Spleen (tissue), 7 donors: ENCODE measurements around the gene UFSP1.

Experiments used
- CTCF ChIP-seq, 11 experiments: fragments of 200-600 bp in 7 of 11; fragments of 450-650 bp in 4 of 11; sonication (generic) in 4 of 11; IDR thresholded peaks in 8 of 11; conservative IDR thresholded peaks in 3 of 11; 1 replicate in 7 of 11; 2 replicates in 4 of 11; pipeline versions ENCODE4 v1.4.0 to v1.8.0; 2016 to 2021; ENCODE audit warnings: antibody characterized with exemption in 11 of 11, inconsistent platforms in 4 of 11, mild to moderate bottlenecking in 1 of 11
- POLR2A ChIP-seq, 3 donors: fragments of 450-650 bp; IDR thresholded peaks; one replicate each; pipeline ENCODE4 v1.5.1; 2017; ENCODE audit warnings: antibody characterized with exemption in 3 of 3, mild to moderate bottlenecking in 1 of 3
- donor health status: DM: no; HTN: no; CAD: no; lungs with moderate emphysema.
- donor health status: DM: no; HTN: no; CAD: no.
- donor health status: DM: no; HTN: no; CAD: no.

GRCh38 chr7:100861616-100861985 is 27.9 kb downstream of the UFSP1 start:
- TF ChIP-seq CTCF (IDR thresholded peaks at IDR 0.05 in 8 of 11, conservative IDR thresholded peaks at IDR 0.05 in 3 of 11) (no peak), POLR2A (IDR thresholded peaks at IDR 0.05) (no peak)
